ENCODE results near the gene GTF2F1. TPM values are rescaled to one million over a fixed set of nuclear protein-coding genes. Genes with fewer than 3 reads are reported as not detected.
A peak's percentile ranks its signal among the peaks of the same experiment; 100 is the strongest.

The GTF2F1 gene
- total and polyA plus RNA-seq, 10 of the 15 experiments (the other 5 are each of a cell fraction or from before 2014, with no cell fraction given), result 4.5 to 61.7 (median 48.5) TPM

GRCh38 chr19:6412447-6413091, 19.6 kb upstream of the GTF2F1 start (continued):
- TF ChIP-seq BCL11A (IDR thresholded peaks at IDR 0.05; ENCODE audit: low read depth, low read length) (peak; percentile 39; the same call in 1 of the 2 replicates), TCF3 (IDR thresholded peaks at IDR 0.05; ENCODE audit: borderline replicate concordance, insufficient read depth, low read depth, low read length) (0 out of 2 replicates have a peak, but pooled peaks have one; percentile 40), ZBTB4 (CRISPR knock-in tag; IDR thresholded peaks at IDR 0.05) (no peak), ATF7 (IDR thresholded peaks at IDR 0.05; ENCODE audit: low read depth) (no peak), SMAD5 (IDR thresholded peaks at IDR 0.05; ENCODE audit: low read depth) (peak; percentile 45; the same call in 1 of the 2 replicates), PML (IDR thresholded peaks at IDR 0.05; ENCODE audit: low read length) (peak; percentile 27; the same call in 1 of the 2 replicates), EGR1 (IDR thresholded peaks at IDR 0.05; ENCODE audit: borderline replicate concordance in 1 of 2, low read depth in 2 of 2, low read length in 2 of 2) (no peak)

GRCh38 chr19:6412061-6412446, 19.1 kb upstream of the GTF2F1 start:
- ChIA-PET RAD21 (ENCODE audit: unreplicated experiment) (no interaction called here), CTCF (interaction anchor here (1.1 to 1.9 kb wide), 3 partner anchors 11 to 286 kb away, joined by 3 to 5 read pairs (median 3); no protein-coding TSS in a partner anchor), POLR2A (no interaction called here), SMC1A (ENCODE audit: uncharacterized antibody, unreplicated experiment) (no interaction called here)
- no TSS peak for BruUV-seq (replicated peaks)
- FAIRE-seq (no peak), DNase-seq (ENCODE audit: low read depth, low spot score) (no peak), ATAC-seq (peak; percentile 10)
- H3K4me3 ChIP-seq, result no peak overlapping the region
- in situ Hi-C loops (cut with MboI) (no loop called here), intact Hi-C loops (cut with micrococcal nuclease; ENCODE audit: unreplicated experiment) (no loop called here)
- peak; percentile 64; the same call in 1 of the 2 replicates for TF ChIP-seq POLR2A (IDR thresholded peaks at IDR 0.05; ENCODE audit: low read depth, low read length)
- TF ChIP-seq HDAC2 (IDR thresholded peaks at IDR 0.05), result no peak
- no peak for TF ChIP-seq EED (IDR thresholded peaks at IDR 0.05; ENCODE audit: low read depth)
- TF ChIP-seq SREBF2 (IDR thresholded peaks at IDR 0.05; ENCODE audit: low read length), result no peak
- peaks cover 8 to 21% of the 10 kb centered on the region in 2 experiments; a peak in 3 of 4 replicates for H3K36me3 ChIP-seq (ENCODE audit: control insufficient read depth in 2 of 2, insufficient read depth in 2 of 2, low read length in 1 of 2)
- no peaks in the 10 kb centered on the region for H3K27me3 ChIP-seq (replicated peaks in 1 of 2; ENCODE audit: control insufficient read depth in 2 of 2, insufficient read depth in 2 of 2, low read length in 1 of 2)
- no peaks in the 10 kb centered on the region for H4K20me1 ChIP-seq (ENCODE audit: control insufficient read depth, insufficient read depth)
- no peaks in the 10 kb centered on the region for H3K9me3 ChIP-seq (replicated peaks; ENCODE audit: control insufficient read depth, insufficient read depth, low read length)
- no peaks in the 10 kb centered on the region for H3K79me2 ChIP-seq (ENCODE audit: control insufficient read depth, insufficient read depth, low read length)
- H3K4me1 ChIP-seq (ENCODE audit: control insufficient read depth, insufficient read depth, low read length), result no peaks in the 10 kb centered on the region
- no peak overlapping the region for H2AFZ ChIP-seq (ENCODE audit: control insufficient read depth, low read depth, low read length)
- no peak overlapping the region for H3K9ac ChIP-seq (ENCODE audit: control insufficient read depth, insufficient read depth, low read length)
- no peak overlapping the region for H3K27ac ChIP-seq (ENCODE audit: control insufficient read depth, insufficient read depth)
- H3K4me2 ChIP-seq (ENCODE audit: control insufficient read depth, insufficient read depth), result no peak overlapping the region
- WGBS (ENCODE audit: insufficient coverage, insufficient replicate concordance, low lambda C conversion rate, missing lambda C conversion rate), result 72% methylated on average over 12 of the region's 12 CpGs
